ENCODE data around the gene TNIK.

Gene TNIK

GRCh38 chr3:171095063-171095462, 365.1 kb downstream of the TNIK start:
- no peak for TF ChIP-seq CTCF (IDR thresholded peaks at IDR 0.05; ENCODE audit: low read depth, low read length)
- no peak overlapping the region for H3K4me3 ChIP-seq (ENCODE audit: low read depth, low read length)

- TF ChIP-seq CTCF (IDR thresholded peaks at IDR 0.05; ENCODE audit: low read depth, low read length), result no peak
- H3K4me3 ChIP-seq (ENCODE audit: low read depth, low read length), result no peak overlapping the region
These were observed 365.8 kb downstream of the TNIK start for GRCh38 chr3:171094411-171094810.

GRCh38 chr3:171093462-171093861, 366.7 kb downstream of the TNIK start:
- no peak for TF ChIP-seq CTCF (IDR thresholded peaks at IDR 0.05; ENCODE audit: low read depth, low read length)

GRCh38 chr3:171092467-171092911, 367.7 kb downstream of the TNIK start:
- TF ChIP-seq CTCF (IDR thresholded peaks at IDR 0.05; ENCODE audit: low read depth, low read length), result no peak
- no peak overlapping the region for H3K4me3 ChIP-seq (ENCODE audit: low read depth, low read length)

More at GRCh38 chr3:171093462-171093861, 366.7 kb downstream of the TNIK start:
- H3K4me3 ChIP-seq (ENCODE audit: low read depth, low read length), result no peak overlapping the region

GRCh38 chr3:171090321-171090720, 369.9 kb downstream of the TNIK start:
- TF ChIP-seq CTCF (IDR thresholded peaks at IDR 0.05; ENCODE audit: low read depth, low read length), result no peak
- H3K4me3 ChIP-seq (ENCODE audit: low read depth, low read length), result no peak overlapping the region

GRCh38 chr3:171088964-171089754, 371.0 kb downstream of the TNIK start:
- no peak overlapping the region for H3K4me3 ChIP-seq (ENCODE audit: low read depth, low read length)
- TF ChIP-seq CTCF (IDR thresholded peaks at IDR 0.05; ENCODE audit: low read depth, low read length), result no peak

GRCh38 chr3:171088496-171088895, 371.7 kb downstream of the TNIK start:
- H3K4me3 ChIP-seq (ENCODE audit: low read depth, low read length), result no peak overlapping the region
- no peak for TF ChIP-seq CTCF (IDR thresholded peaks at IDR 0.05; ENCODE audit: low read depth, low read length)

Measured in WI38 (cell line).